HG02884 (cell line): Measurements from ENCODE around the gene ZCCHC24.
"Not testable (repeated sequence)": the region's sequence is repeated elsewhere in the genome, so short reads cannot be mapped to it uniquely, and the experiment has no call there.

Source experiments
- ATAC-seq: cut with Tn5 transposase; IDR thresholded peaks from one replicate; pipeline ENCODE4 v1.9.1; 2021; ENCODE audit warnings: mild to moderate bottlenecking, moderate library complexity; ENCODE audit not compliant: unreplicated experiment

ZCCHC24 gene

GRCh38 chr10:79447249-79447648 lies 1.8 kb upstream of the ZCCHC24 start:
- ATAC-seq = not testable (repeated sequence)

- no peak for ATAC-seq
These were observed 1.3 kb upstream of the ZCCHC24 start for GRCh38 chr10:79446758-79447084.

DNA sequence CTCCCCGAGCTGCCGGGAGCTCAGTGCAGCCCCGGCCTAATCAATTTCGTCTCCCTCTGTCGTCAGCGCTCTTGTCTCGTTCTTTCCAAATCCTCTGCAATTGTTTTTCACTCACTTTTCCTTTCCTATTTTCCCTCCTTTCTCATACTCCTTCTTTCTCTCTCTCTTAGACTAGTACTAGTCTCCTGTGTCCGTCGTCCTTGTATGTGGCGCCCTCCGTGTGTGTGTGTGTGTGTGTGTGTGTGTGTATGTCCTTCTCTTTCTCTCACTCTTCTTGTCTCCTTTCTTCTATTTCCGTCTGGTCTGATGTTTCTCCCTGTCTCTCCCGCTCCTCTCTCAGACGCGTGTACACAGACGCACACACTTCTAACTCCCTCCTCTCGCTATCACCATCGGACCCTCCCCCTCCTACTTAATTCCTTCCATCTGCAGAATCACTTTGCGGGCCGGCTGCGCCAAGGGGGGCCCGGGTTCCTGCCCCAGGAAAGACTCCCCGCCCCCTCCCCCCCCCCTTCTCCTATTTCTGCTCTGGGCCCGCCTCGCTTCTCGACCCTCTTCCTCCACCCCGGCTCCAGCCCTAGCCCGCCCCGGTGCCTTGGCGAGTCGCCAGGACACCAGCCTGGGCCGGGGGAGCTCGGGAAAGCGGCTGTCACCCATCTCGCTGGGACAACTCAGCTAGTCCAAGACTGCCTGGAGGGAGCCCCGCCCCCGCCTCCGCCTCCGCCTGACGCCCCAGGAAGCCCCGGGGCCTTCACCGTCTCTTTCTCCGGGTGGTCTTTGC lies 743 bp upstream of the ZCCHC24 start:
- ATAC-seq = peak; percentile 3

DNA sequence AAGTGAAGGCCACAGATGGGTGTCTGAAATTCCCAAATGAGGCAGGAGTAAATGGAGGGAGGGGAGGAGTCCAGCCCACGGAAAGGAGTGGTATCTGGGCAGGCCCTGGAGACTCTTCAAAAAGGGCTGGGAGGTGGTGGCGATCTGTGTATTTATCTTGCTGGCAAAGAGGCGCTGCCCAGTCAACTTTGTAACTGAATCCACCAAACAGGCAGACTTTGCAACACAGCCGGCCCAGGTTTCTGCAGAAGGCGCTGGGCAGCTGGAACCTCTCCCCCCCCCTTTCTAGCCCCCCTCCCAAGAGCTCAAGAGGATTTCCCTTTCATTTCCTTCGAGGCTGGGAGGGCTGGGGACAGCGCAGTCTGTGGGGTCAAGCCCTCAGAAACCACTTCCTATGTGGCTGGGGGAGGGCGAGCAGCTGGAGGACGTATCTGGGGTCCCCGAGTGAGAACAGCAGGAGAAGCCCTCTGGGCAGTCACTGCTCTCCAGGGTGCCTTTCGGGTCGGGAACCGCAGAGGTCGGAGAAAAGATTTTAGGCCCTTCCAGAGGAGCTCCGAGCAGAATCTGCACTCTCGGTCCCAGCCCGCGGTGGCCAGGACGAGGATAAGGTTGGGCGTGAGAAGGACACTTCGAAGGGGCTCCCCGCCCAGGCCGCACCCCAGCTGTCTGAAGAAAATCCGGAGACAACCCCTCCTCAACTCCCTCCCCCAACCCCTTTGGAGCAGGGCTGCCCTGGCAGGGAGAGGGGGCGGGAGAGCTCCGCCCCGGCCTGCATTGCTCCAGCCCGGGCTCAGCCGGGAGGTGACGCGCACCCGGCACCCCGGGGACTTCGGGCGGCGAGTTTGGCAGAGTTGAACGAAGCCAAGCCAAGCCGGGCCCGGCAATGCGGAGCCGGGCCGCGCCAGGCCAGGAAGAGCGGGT lies 965 bp downstream of the ZCCHC24 start:
- no peak for ATAC-seq

GRCh38 chr10:79443338-79444198 lies 1.9 kb downstream of the ZCCHC24 start:
- no peak for ATAC-seq

- no peak for ATAC-seq
These were observed 3.0 kb downstream of the ZCCHC24 start for GRCh38 chr10:79442171-79443040.

DNA sequence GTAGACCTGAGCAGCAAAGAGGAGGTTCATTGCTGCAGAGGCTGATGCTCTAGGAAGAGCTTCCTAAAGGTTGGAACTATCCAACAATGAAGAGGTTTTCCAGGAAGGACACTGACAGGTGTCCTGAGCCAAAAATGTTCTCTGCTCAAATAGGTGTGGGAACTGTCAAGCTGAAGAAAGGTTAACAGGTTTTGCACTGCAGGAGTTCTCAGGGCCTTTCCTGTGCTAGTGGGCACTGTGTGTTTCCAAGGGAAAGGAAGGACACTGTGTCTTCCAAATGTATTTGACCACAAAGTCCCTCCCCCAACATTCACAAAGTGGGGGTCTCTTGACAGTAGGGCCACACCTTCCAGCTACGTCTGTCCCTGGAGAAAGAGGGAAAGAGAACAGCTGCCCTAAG lies 4.0 kb downstream of the ZCCHC24 start:
- no peak for ATAC-seq

- no peak for ATAC-seq
These were observed 5.1 kb downstream of the ZCCHC24 start for GRCh38 chr10:79440281-79440680.

DNA sequence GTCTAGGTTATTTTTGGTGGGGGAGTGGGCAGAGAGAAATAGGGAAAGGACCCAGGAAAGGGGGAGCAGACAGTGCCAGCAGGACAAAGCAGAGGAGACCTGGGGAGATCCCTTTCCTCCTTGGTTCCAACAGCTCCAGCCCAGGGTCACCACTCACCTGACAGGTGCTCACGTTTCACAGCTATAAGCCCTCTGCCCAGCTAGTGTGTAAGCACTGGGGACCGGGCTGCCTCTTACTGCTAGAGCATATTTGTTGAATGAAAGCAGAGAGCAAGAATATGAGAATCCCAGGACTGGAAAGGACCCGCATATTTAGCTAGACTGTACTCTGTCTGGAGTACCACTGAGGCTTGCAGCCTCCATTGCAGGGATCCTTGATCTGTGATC lies 6.7 kb downstream of the ZCCHC24 start:
- no peak for ATAC-seq

GRCh38 chr10:79438021-79438698 lies 7.3 kb downstream of the ZCCHC24 start:
- no peak for ATAC-seq

- ATAC-seq = no peak
These were observed 8.2 kb downstream of the ZCCHC24 start for GRCh38 chr10:79437111-79437814.

DNA sequence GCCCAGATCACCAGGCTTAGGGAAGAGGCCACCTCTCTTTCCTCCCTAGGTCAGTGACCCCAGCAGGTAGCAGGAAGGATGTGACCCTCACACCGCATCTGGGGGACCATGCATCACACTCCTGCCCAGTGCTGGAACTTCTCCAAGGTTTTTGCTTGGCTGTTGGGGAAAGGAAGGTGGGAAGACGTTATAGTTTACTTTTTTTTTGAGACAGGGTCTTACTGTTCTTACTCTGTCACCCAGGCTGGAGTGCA lies 8.6 kb downstream of the ZCCHC24 start:
- ATAC-seq = no peak

DNA sequence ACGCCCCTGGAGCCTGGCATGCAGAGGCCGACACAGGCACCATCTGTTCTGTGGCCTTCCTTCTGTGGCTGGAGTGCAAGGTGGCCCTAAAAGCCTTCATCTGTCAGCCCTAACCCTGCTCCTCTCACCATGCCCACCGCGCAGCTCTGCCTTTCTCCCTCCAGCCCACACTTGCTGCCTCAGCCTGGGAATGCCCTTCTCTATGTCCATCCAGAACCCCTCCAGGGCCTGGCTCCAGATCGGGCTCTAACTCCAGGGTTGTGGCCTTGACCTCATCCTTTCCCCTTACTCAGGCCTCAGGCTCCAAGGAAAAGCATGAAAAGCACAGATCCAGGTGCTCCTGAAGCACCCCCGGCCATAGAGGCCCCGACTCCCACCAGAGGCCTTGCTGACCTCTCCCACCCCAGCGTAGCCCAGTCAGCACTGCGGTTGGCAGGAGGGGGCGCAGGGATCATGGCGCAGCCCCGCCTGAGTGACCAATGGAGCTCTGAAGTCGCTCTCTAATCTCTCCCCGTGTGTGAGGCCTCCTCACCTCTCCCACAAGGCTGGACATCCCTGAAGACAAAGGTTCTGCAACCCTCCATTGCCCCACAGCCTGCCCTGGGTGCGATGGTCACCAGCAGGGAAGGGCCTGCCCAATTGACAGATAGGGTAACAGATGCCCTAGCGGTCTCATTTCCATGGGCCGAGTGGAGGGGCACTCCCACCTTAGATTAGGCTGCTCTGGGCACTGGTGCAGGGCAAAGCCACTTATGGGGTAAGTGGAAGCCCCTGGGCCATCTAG lies 9.2 kb downstream of the ZCCHC24 start:
- ATAC-seq = no peak

DNA sequence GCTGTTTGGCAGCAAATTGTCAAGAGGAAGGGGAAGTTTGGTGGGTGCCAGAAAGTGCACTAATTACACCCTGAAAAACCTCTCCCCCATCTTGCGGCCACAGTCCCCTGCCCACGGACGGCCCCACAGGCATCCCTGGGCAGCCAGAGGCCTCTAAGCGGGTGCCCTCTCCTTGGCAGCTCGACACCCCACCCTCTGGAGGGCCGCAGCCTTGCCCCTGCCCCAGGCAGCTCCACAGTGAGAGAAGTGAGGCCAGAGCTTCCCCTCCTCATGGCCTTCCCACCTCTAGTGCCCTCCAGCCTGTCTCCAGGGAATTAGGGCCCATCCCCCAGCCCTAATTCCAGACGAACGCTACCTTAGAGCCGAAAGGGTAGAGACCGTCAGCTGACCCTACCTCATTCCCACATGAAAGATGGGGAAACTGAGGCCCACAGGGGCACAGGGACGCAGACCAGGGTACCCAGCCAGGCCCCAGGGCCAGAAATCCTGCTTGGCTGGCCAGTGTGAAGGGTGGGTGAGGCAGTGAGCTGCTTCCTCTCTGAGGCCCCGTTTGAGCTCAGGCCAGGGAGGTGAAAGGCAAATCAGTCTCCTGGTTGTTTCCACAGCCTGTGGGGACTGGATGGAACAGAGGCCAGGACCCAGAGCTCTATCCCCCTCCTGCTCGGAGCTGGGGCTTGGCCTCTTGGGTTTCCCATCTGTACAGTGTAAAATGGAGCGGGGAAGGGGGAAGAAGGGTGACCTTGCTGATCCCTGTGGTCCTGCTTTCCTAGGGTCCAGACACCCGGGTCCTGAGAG lies 10.0 kb downstream of the ZCCHC24 start:
- no peak for ATAC-seq

DNA sequence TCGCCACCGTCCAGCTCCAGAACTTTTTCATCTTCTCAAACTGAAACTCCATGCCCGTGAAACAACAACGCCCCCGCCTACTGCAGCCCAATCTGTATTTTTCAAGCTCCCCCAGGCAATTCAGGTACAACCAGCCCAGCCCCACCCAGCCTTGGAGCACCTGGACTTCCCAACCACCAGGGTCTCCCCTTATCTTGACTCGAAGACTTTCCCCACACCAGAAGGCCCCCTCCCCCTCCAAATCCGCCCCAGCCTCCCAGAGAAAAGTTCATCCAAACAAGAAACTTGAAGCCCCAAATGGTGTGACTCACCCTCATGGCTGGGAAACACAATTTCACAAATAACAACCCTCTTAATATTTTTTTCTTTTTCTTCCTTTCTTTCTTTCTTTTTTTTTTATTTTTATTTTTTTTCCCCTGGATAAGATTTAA lies 10.6 kb downstream of the ZCCHC24 start:
- no peak for ATAC-seq

GRCh38 chr10:79434223-79434687 lies 11.2 kb downstream of the ZCCHC24 start:
- no peak for ATAC-seq

- ATAC-seq = no peak
These were observed 11.9 kb downstream of the ZCCHC24 start for GRCh38 chr10:79433324-79434222.
